Neuronal stem cell (in vitro differentiated cells): ENCODE measurements around the gene CXCR5.

Experiments used
- DNase-seq: peaks from one replicate; pipeline ENCODE4 v3.0.0-alpha.2; 2013; ENCODE audit warnings: low spot score
- H2AFZ ChIP-seq: one replicate; pipeline ENCODE4 v1.6.1; 2013; ENCODE audit warnings: mild to moderate bottlenecking, low read length, inconsistent platforms
- H2AK5ac ChIP-seq: 2 replicates; pipeline ENCODE4 v1.6.1; 2013; ENCODE audit warnings: low read depth, mild to moderate bottlenecking, inconsistent platforms, low read length, moderate library complexity, mixed read lengths
- H2BK120ac ChIP-seq: 2 replicates; pipeline ENCODE4 v1.6.1; 2013; ENCODE audit warnings: low read depth, mild to moderate bottlenecking, inconsistent platforms, low read length, moderate library complexity, mixed read lengths
- H2BK12ac ChIP-seq: one replicate; pipeline ENCODE4 v1.6.1; 2013; ENCODE audit warnings: low read length, inconsistent platforms
- H2BK15ac ChIP-seq: 2 replicates; pipeline ENCODE4 v1.6.1; 2013; ENCODE audit warnings: mild to moderate bottlenecking, low read length, inconsistent platforms, mixed read lengths
- H2BK5ac ChIP-seq: one replicate; pipeline ENCODE4 v1.6.1; 2013; ENCODE audit warnings: inconsistent platforms, mild to moderate bottlenecking, low read length, moderate library complexity
- H3K14ac ChIP-seq: one replicate; pipeline ENCODE4 v1.6.1; 2013; ENCODE audit warnings: low read length, inconsistent platforms
- H3K18ac ChIP-seq: 2 replicates; pipeline ENCODE4 v1.6.1; 2013; ENCODE audit warnings: low read length, inconsistent platforms
- H3K23ac ChIP-seq: 2 replicates; pipeline ENCODE4 v1.6.1; 2013; ENCODE audit warnings: low read depth, mild to moderate bottlenecking, mixed read lengths, low read length, inconsistent platforms; ENCODE audit not compliant: poor library complexity
- H3K27ac ChIP-seq: replicated peaks from 3 replicates; pipeline ENCODE4 v1.5.1; 2013; ENCODE audit warnings: low read length, inconsistent platforms
- H3K27me3 ChIP-seq, 3 experiments: 2 replicates each; pipeline ENCODE4 v1.6.1; 2013; ENCODE audit warnings: low read length in 3 of 3, mild to moderate bottlenecking in 2 of 3, inconsistent platforms in 1 of 3, low read depth in 1 of 3, mixed read lengths in 1 of 3, moderate library complexity in 1 of 3; ENCODE audit not compliant: control insufficient read depth in 3 of 3, insufficient read depth in 3 of 3
- H3K36me3 ChIP-seq, 2 donors: replicated peaks in 1 of 2; 2 replicates each; pipeline ENCODE4 v1.6.1; 2013; ENCODE audit warnings: low read length in 2 of 2; ENCODE audit not compliant: control insufficient read depth in 2 of 2, insufficient read depth in 2 of 2
- H3K4ac ChIP-seq: 2 replicates; pipeline ENCODE4 v1.6.1; 2013; ENCODE audit warnings: inconsistent platforms, mild to moderate bottlenecking, low read length, moderate library complexity
- H3K4me1 ChIP-seq, 2 donors: 1 replicate in 1 of 2; 2 replicates in 1 of 2; pipeline ENCODE4 v1.6.1; 2013; ENCODE audit warnings: low read length in 2 of 2, low read depth in 1 of 2; ENCODE audit not compliant: control insufficient read depth in 2 of 2, insufficient read depth in 1 of 2
- H3K4me2 ChIP-seq: one replicate; pipeline ENCODE4 v1.6.1; 2013; ENCODE audit warnings: mild to moderate bottlenecking, low read length, inconsistent platforms; ENCODE audit not compliant: insufficient read depth, poor library complexity, severe bottlenecking
- H3K4me3 ChIP-seq, 2 donors: 2 replicates each; pipeline ENCODE4 v1.5.1; 2013; ENCODE audit warnings: low read length in 2 of 2, mild to moderate bottlenecking in 2 of 2, inconsistent platforms in 1 of 2, moderate library complexity in 1 of 2
- H3K79me1 ChIP-seq: one replicate; pipeline ENCODE4 v1.6.1; 2013; ENCODE audit warnings: low read depth, mild to moderate bottlenecking, inconsistent platforms, low read length, moderate library complexity
- H3K9ac ChIP-seq: one replicate; pipeline ENCODE4 v1.6.1; 2013; ENCODE audit warnings: mild to moderate bottlenecking, low read depth, low read length, inconsistent platforms; ENCODE audit not compliant: poor library complexity
- H3K9me3 ChIP-seq, 2 donors: replicated peaks in 1 of 2; 2 replicates each; pipeline versions ENCODE3 to v1.6.1; 2013; ENCODE audit warnings: low read length in 2 of 2, mild to moderate bottlenecking in 2 of 2, inconsistent platforms in 1 of 2, low read depth in 1 of 2, mixed read lengths in 1 of 2, moderate library complexity in 1 of 2; ENCODE audit not compliant: control insufficient read depth in 2 of 2, insufficient read depth in 1 of 2
- H4K8ac ChIP-seq: one replicate; pipeline ENCODE4 v1.6.1; 2013; ENCODE audit warnings: low read depth, mild to moderate bottlenecking, inconsistent platforms, low read length, moderate library complexity
- H4K91ac ChIP-seq: one replicate; pipeline ENCODE4 v1.6.1; 2013; ENCODE audit warnings: low read length, low read depth, mild to moderate bottlenecking, inconsistent platforms; ENCODE audit not compliant: poor library complexity
- WGBS, 2 donors: extraction: QIAGEN DNeasy Blood & Tissue Kit; methylation state at CpG; one replicate each; pipeline ENCODE4 v1.1.7; 2013; ENCODE audit warnings: missing lambda C conversion rate in 2 of 2, mixed read lengths in 1 of 2; ENCODE audit not compliant: insufficient read length in 2 of 2, insufficient replicate concordance in 1 of 2; ENCODE audit errors: extremely low coverage in 2 of 2; 5-methylcytosine and 5-hydroxymethylcytosine counted together

Gene CXCR5

DNA sequence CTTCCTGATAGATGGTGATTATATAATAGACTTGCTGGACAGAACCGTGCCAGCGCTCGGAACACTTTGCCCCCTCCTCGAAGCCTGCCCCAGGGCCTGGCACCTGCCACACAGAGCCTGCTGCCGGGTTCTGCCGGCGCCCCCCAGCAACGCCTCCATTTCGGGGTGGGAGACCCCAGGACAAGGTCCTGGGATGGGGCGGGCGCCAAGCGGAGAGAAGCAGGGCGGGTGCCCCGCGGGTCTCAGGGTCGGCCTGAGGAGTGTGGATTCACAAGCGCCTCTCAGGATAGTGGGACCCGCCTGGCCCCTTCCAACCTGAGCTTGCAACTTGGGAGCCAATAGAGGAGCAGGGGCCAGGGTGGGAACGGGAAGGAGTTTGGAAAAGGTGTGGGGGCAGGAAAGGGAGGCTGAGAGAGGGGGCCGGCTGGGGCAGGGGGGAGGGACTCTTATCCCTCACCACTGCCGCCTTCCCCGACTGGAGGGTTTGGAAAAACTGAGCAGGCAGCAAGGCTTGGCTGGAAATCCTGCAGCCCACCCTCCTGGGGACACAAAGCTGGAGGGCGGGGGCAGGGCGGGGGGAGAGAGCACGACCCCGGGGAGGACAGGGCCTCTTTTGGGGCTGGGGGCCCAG is 45.3 kb downstream of the CXCR5 start:
- Histone ChIP-seq H4K91ac (no peak overlapping the region), H3K4me2 (peak overlapping the region; percentile 93), H3K4me3 (peak overlapping the region; percentile 60 to 92), H3K27ac (peak overlapping the region; percentile 91), H3K9ac (peak overlapping the region; percentile 82), H3K9me3 (no peaks in the 10 kb centered on the region), H2AK5ac (peak overlapping the region; percentile 85), H2BK12ac (peak overlapping the region; percentile 63), H2BK120ac (peak overlapping the region; percentile 74), H3K18ac (peak overlapping the region; percentile 96), H4K8ac (no peak overlapping the region), H2BK15ac (peak overlapping the region; percentile 59), H2AFZ (peak overlapping the region; percentile 93), H3K79me1 (peaks cover 9% of the 10 kb centered on the region), H2BK5ac (peak overlapping the region; percentile 93), H3K36me3 (no peaks in the 10 kb centered on the region), H3K4ac (no peak overlapping the region), H3K23ac (no peak overlapping the region), H3K27me3 (peaks cover 0 to 8% (median 5%) of the 10 kb centered on the region in 3 experiments), H3K4me1 (peaks cover 20 to 30% of the 10 kb centered on the region in 2 donors), H3K14ac (no peak overlapping the region)
- WGBS, 2 donors: no CpG with 5 or more reads among the region's 26 CpGs
- DNase-seq: no peak

- peak overlapping the region; percentile 91 for H3K18ac ChIP-seq
- no peaks in the 10 kb centered on the region for H3K9me3 ChIP-seq
- no peak overlapping the region for H4K8ac ChIP-seq
- no peak overlapping the region for H3K4ac ChIP-seq
- peak overlapping the region; percentile 60 to 80 for H3K4me3 ChIP-seq
- H3K27ac ChIP-seq: peak overlapping the region; percentile 70
- WGBS, 2 donors: no CpG with 5 or more reads among the region's 26 CpGs
- peak overlapping the region; percentile 12 for H3K23ac ChIP-seq
- H2BK5ac ChIP-seq: peak overlapping the region; percentile 84
- H3K4me2 ChIP-seq: peak overlapping the region; percentile 95
- no peak overlapping the region for H2BK120ac ChIP-seq
- peak overlapping the region; percentile 78 for H3K9ac ChIP-seq
- H4K91ac ChIP-seq: no peak overlapping the region
- peaks cover 0 to 8% (median 5%) of the 10 kb centered on the region in 3 experiments for H3K27me3 ChIP-seq
- H2AFZ ChIP-seq: peak overlapping the region; percentile 93
- DNase-seq: peak; percentile 89
- H3K79me1 ChIP-seq: peaks cover 6% of the 10 kb centered on the region
- peak overlapping the region; percentile 95 for H2BK15ac ChIP-seq
- no peak overlapping the region for H2BK12ac ChIP-seq
- H2AK5ac ChIP-seq: peak overlapping the region; percentile 20
- no peak overlapping the region for H3K14ac ChIP-seq
- H3K36me3 ChIP-seq: no peaks in the 10 kb centered on the region
- H3K4me1 ChIP-seq: peaks cover 16 to 23% of the 10 kb centered on the region in 2 donors
These were observed 45.9 kb downstream of the CXCR5 start for GRCh38 chr11:118929501-118930093.

DNA sequence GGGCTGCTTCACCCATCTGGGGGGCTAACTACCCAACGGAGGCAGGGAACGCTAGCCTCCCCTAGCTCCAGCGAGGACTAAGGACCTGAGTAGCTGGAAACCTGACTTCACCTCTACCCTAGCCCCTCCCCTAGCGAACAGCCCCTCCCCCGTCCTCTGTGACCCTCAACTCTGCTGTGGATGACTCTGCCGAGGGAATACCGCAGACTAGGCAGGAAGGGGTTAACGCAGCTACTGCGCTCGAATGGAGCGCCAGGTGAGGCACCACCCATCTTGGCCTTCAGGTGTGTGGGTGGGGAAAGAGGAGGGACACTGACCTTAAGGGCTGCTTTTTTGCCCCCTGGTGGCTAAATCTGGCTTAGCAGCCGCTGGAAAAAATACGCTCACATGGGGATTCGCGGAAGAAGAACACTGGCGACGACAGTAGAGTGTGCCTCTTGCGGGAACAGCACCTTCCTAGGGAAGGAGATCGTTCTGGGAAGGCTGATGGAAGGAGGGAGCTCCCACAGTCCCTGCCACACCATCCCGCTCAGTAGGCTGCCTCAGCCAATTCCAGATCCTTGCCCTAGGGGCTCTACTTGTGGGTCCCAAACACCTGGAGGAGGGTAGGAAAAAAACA is 46.5 kb downstream of the CXCR5 start:
- Histone ChIP-seq H2BK12ac (no peak overlapping the region), H3K9me3 (no peaks in the 10 kb centered on the region), H3K4me1 (peaks cover 16 to 23% of the 10 kb centered on the region in 2 donors), H4K8ac (no peak overlapping the region), H3K4ac (no peak overlapping the region), H3K14ac (no peak overlapping the region), H3K4me2 (peak overlapping the region; percentile 95), H2AK5ac (peak overlapping the region; percentile 20), H3K4me3 (peak overlapping the region; percentile 60 to 80), H3K27ac (peak overlapping the region; percentile 70), H2AFZ (peak overlapping the region; percentile 93), H3K27me3 (peaks cover 0 to 8% (median 5%) of the 10 kb centered on the region in 3 experiments), H2BK15ac (peak overlapping the region; percentile 95), H3K79me1 (peaks cover under 1% of the 10 kb centered on the region), H3K9ac (peak overlapping the region; percentile 78), H3K23ac (peak overlapping the region; percentile 12), H3K36me3 (no peaks in the 10 kb centered on the region), H2BK5ac (peak overlapping the region; percentile 84), H2BK120ac (no peak overlapping the region), H4K91ac (no peak overlapping the region), H3K18ac (peak overlapping the region; percentile 91)
- no peak for DNase-seq
- no CpG with 5 or more reads among the region's 20 CpGs for WGBS, 2 donors

- H3K36me3 ChIP-seq: no peaks in the 10 kb centered on the region
- H2AFZ ChIP-seq: no peak overlapping the region
- peaks cover 12 to 18% of the 10 kb centered on the region in 2 donors for H3K4me1 ChIP-seq
- no peak overlapping the region for H2BK5ac ChIP-seq
- H3K79me1 ChIP-seq: no peaks in the 10 kb centered on the region
- peaks cover 0 to 8% (median 5%) of the 10 kb centered on the region in 3 experiments for H3K27me3 ChIP-seq
- H3K14ac ChIP-seq: no peak overlapping the region
- H4K91ac ChIP-seq: no peak overlapping the region
- H2AK5ac ChIP-seq: no peak overlapping the region
- H3K4ac ChIP-seq: no peak overlapping the region
- no peak overlapping the region for H3K9ac ChIP-seq
- H2BK120ac ChIP-seq: no peak overlapping the region
- DNase-seq: no peak
- no peak overlapping the region for H4K8ac ChIP-seq
- H3K4me3 ChIP-seq: no peak overlapping the region
- no peak overlapping the region for H3K4me2 ChIP-seq
- H3K27ac ChIP-seq: no peak overlapping the region
- H3K9me3 ChIP-seq: no peaks in the 10 kb centered on the region
- no peak overlapping the region for H2BK15ac ChIP-seq
- no peak overlapping the region for H3K18ac ChIP-seq
- H3K23ac ChIP-seq: no peak overlapping the region
- H2BK12ac ChIP-seq: no peak overlapping the region
These were observed 47.9 kb downstream of the CXCR5 start for GRCh38 chr11:118931571-118931970.
